ENCODE results near the gene SGMS1. TPM values are rescaled to one million over a fixed set of nuclear protein-coding genes. Genes with fewer than 3 reads are reported as not detected.

SGMS1 gene
- polyA plus RNA-seq, 1 donor from 2014 or later: 8.0 TPM

- no peaks in the 10 kb centered on the region for H3K36me3 ChIP-seq (ENCODE audit: insufficient read depth, low read length)
- H3K4me3 ChIP-seq (ENCODE audit: low read length): no peak overlapping the region
- no peak overlapping the region for H3K9ac ChIP-seq (ENCODE audit: low read length)
- H3K9me2 ChIP-seq (ENCODE audit: insufficient read depth, low read length): no peaks in the 10 kb centered on the region
- H3K27me3 ChIP-seq (ENCODE audit: insufficient read depth, low read depth, low read length): no peaks in the 10 kb centered on the region
- no peaks in the 10 kb centered on the region for H3F3A ChIP-seq (ENCODE audit: insufficient read depth, low read length, poor library complexity, severe bottlenecking)
- H3K9me3 ChIP-seq (ENCODE audit: low read length): no peaks in the 10 kb centered on the region
- H3K79me2 ChIP-seq (replicated peaks; ENCODE audit: insufficient read depth, low read length): no peaks in the 10 kb centered on the region
- no peaks in the 10 kb centered on the region for H4K20me1 ChIP-seq (ENCODE audit: insufficient read depth)
- H3K27ac ChIP-seq (ENCODE audit: low read length): no peak overlapping the region
- TF ChIP-seq RAD21 (conservative IDR thresholded peaks at IDR 0.05): no peak
- no peak for TF ChIP-seq EZH2 (IDR thresholded peaks at IDR 0.05; ENCODE audit: borderline replicate concordance, insufficient read depth, low read length, poor library complexity, severe bottlenecking)
- no peak for TF ChIP-seq EP300 (conservative IDR thresholded peaks at IDR 0.05; ENCODE audit: poor library complexity, severe bottlenecking)
- TF ChIP-seq, protein P1, sequence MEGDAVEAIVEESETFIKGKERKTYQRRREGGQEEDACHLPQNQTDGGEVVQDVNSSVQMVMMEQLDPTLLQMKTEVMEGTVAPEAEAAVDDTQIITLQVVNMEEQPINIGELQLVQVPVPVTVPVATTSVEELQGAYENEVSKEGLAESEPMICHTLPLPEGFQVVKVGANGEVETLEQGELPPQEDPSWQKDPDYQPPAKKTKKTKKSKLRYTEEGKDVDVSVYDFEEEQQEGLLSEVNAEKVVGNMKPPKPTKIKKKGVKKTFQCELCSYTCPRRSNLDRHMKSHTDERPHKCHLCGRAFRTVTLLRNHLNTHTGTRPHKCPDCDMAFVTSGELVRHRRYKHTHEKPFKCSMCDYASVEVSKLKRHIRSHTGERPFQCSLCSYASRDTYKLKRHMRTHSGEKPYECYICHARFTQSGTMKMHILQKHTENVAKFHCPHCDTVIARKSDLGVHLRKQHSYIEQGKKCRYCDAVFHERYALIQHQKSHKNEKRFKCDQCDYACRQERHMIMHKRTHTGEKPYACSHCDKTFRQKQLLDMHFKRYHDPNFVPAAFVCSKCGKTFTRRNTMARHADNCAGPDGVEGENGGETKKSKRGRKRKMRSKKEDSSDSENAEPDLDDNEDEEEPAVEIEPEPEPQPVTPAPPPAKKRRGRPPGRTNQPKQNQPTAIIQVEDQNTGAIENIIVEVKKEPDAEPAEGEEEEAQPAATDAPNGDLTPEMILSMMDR (IDR thresholded peaks at IDR 0.05; ENCODE audit: poor library complexity, severe bottlenecking): no peak
- TF ChIP-seq, protein P2, sequence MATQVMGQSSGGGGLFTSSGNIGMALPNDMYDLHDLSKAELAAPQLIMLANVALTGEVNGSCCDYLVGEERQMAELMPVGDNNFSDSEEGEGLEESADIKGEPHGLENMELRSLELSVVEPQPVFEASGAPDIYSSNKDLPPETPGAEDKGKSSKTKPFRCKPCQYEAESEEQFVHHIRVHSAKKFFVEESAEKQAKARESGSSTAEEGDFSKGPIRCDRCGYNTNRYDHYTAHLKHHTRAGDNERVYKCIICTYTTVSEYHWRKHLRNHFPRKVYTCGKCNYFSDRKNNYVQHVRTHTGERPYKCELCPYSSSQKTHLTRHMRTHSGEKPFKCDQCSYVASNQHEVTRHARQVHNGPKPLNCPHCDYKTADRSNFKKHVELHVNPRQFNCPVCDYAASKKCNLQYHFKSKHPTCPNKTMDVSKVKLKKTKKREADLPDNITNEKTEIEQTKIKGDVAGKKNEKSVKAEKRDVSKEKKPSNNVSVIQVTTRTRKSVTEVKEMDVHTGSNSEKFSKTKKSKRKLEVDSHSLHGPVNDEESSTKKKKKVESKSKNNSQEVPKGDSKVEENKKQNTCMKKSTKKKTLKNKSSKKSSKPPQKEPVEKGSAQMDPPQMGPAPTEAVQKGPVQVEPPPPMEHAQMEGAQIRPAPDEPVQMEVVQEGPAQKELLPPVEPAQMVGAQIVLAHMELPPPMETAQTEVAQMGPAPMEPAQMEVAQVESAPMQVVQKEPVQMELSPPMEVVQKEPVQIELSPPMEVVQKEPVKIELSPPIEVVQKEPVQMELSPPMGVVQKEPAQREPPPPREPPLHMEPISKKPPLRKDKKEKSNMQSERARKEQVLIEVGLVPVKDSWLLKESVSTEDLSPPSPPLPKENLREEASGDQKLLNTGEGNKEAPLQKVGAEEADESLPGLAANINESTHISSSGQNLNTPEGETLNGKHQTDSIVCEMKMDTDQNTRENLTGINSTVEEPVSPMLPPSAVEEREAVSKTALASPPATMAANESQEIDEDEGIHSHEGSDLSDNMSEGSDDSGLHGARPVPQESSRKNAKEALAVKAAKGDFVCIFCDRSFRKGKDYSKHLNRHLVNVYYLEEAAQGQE (IDR thresholded peaks at IDR 0.05; ENCODE audit: borderline replicate concordance): no peak
- no peak for TF ChIP-seq MXI1 (conservative IDR thresholded peaks at IDR 0.05; ENCODE audit: poor library complexity, severe bottlenecking)
- TF ChIP-seq SMC3 (conservative IDR thresholded peaks at IDR 0.05; ENCODE audit: poor library complexity): no peak
- no peak for TF ChIP-seq POLR2AphosphoS5 (IDR thresholded peaks at IDR 0.05)
- TF ChIP-seq TAF1 (IDR thresholded peaks at IDR 0.05; ENCODE audit: low read depth): no peak
- H3K4me2 ChIP-seq (ENCODE audit: low read length): no peak overlapping the region
- H2AFZ ChIP-seq (ENCODE audit: low read depth, low read length): no peak overlapping the region
Observed at GRCh38 chr10:50453940-50454339, 169.8 kb downstream of the SGMS1 start.

- H3K4me2 ChIP-seq (ENCODE audit: low read length): no peak overlapping the region
- no peaks in the 10 kb centered on the region for H3K9me3 ChIP-seq (ENCODE audit: low read length)
- H3K9ac ChIP-seq (ENCODE audit: low read length): no peak overlapping the region
- no peaks in the 10 kb centered on the region for H4K20me1 ChIP-seq (ENCODE audit: insufficient read depth)
- no peak overlapping the region for H3K4me3 ChIP-seq (ENCODE audit: low read length)
- H2AFZ ChIP-seq (ENCODE audit: low read depth, low read length): no peak overlapping the region
- no peaks in the 10 kb centered on the region for H3K79me2 ChIP-seq (replicated peaks; ENCODE audit: insufficient read depth, low read length)
- no peaks in the 10 kb centered on the region for H3K36me3 ChIP-seq (ENCODE audit: insufficient read depth, low read length)
- TF ChIP-seq, protein P2 (IDR thresholded peaks at IDR 0.05; ENCODE audit: borderline replicate concordance): no peak
- TF ChIP-seq RAD21 (conservative IDR thresholded peaks at IDR 0.05) (no peak), POLR2AphosphoS5 (IDR thresholded peaks at IDR 0.05) (no peak)
- no peaks in the 10 kb centered on the region for H3F3A ChIP-seq (ENCODE audit: insufficient read depth, low read length, poor library complexity, severe bottlenecking)
- H3K9me2 ChIP-seq (ENCODE audit: insufficient read depth, low read length): no peaks in the 10 kb centered on the region
- no peak overlapping the region for H3K27ac ChIP-seq (ENCODE audit: low read length)
- H3K27me3 ChIP-seq (ENCODE audit: insufficient read depth, low read depth, low read length): no peaks in the 10 kb centered on the region
Observed at GRCh38 chr10:50452603-50453002, 171.2 kb downstream of the SGMS1 start.

Measured in neural cell (in vitro differentiated cells).